Muscle layer of duodenum (tissue), 2 donors: ENCODE data around the gene OR13A1.
"Not testable (repeated sequence)": the region's sequence is repeated elsewhere in the genome, so short reads cannot be mapped to it uniquely, and the experiment has no call there.

Source experiments
- H3K27ac ChIP-seq: one replicate; pipeline ENCODE4 v1.7.0; 2013; ENCODE audit warnings: mild to moderate bottlenecking, low read length
- H3K27me3 ChIP-seq: one replicate; pipeline ENCODE4 v1.7.0; 2013; ENCODE audit warnings: low read depth, mild to moderate bottlenecking, control low read depth, low read length
- H3K36me3 ChIP-seq, 2 donors: one replicate each; pipeline ENCODE4 v1.7.0; 2013; ENCODE audit warnings: low read length in 2 of 2, control low read depth in 1 of 2, mild to moderate bottlenecking in 1 of 2; ENCODE audit not compliant: insufficient read depth in 2 of 2, control insufficient read depth in 1 of 2
- H3K4me1 ChIP-seq, 2 donors: one replicate each; pipeline ENCODE4 v1.7.0; 2013; ENCODE audit warnings: low read length in 2 of 2, mild to moderate bottlenecking in 2 of 2, control low read depth in 1 of 2, moderate library complexity in 1 of 2; ENCODE audit not compliant: insufficient read depth in 2 of 2, control insufficient read depth in 1 of 2
- H3K4me3 ChIP-seq, 2 donors: one replicate each; pipeline ENCODE4 v1.7.0; 2013; ENCODE audit warnings: low read length in 2 of 2, low read depth in 1 of 2, mild to moderate bottlenecking in 1 of 2
- H3K9me3 ChIP-seq, 2 donors: one replicate each; pipeline ENCODE4 v1.7.0; 2013; ENCODE audit warnings: low read length in 2 of 2, control low read depth in 1 of 2, mild to moderate bottlenecking in 1 of 2; ENCODE audit not compliant: control insufficient read depth in 1 of 2
- donor health status: healthy.

Gene OR13A1

GRCh38 chr10:45315508-45315907, at the start of gene OR13A1:
OR13A1 (minus strand) TSS chr10:45315608; CDS start chr10:45304422, 11,186 bp downstream.
- no peak within 1 kb of the TSS for H3K4me3 ChIP-seq
- H3K4me1 ChIP-seq, result no peaks in the 10 kb centered on the region
- no peaks in the 10 kb centered on the region for H3K36me3 ChIP-seq
- H3K27me3 ChIP-seq, result no peaks in the 10 kb centered on the region
- H3K9me3 ChIP-seq, result peaks cover 9 to 12% of the 10 kb centered on the region in 2 donors
- no peak within 1 kb of the TSS for H3K27ac ChIP-seq

- not testable (repeated sequence) for H3K27me3 ChIP-seq, H3K4me3 ChIP-seq, H3K9me3 ChIP-seq, H3K27ac ChIP-seq, H3K36me3 ChIP-seq, H3K4me1 ChIP-seq
These were observed 46.8 kb upstream of the OR13A1 start for GRCh38 chr10:45361983-45362799.

- H3K36me3 ChIP-seq, H3K4me3 ChIP-seq, H3K27me3 ChIP-seq, H3K27ac ChIP-seq, H3K9me3 ChIP-seq, H3K4me1 ChIP-seq: not testable (repeated sequence)
These were observed 43.6 kb upstream of the OR13A1 start for GRCh38 chr10:45358961-45359360.

- Histone ChIP-seq H3K27me3 (no peaks in the 10 kb centered on the region), H3K27ac (no peak overlapping the region), H3K4me1 (no peaks in the 10 kb centered on the region), H3K36me3 (no peaks in the 10 kb centered on the region), H3K4me3 (no peak overlapping the region), H3K9me3 (no peaks in the 10 kb centered on the region)
These were observed 40.1 kb upstream of the OR13A1 start for GRCh38 chr10:45355494-45355893.

- no peaks in the 10 kb centered on the region for H3K36me3 ChIP-seq
- H3K4me1 ChIP-seq, result no peaks in the 10 kb centered on the region
- H3K9me3 ChIP-seq, result no peaks in the 10 kb centered on the region
- no peak overlapping the region for H3K4me3 ChIP-seq
- no peak overlapping the region for H3K27ac ChIP-seq
- no peaks in the 10 kb centered on the region for H3K27me3 ChIP-seq
These were observed 38.9 kb upstream of the OR13A1 start for GRCh38 chr10:45354261-45354660.

GRCh38 chr10:45353186-45353585, 37.8 kb upstream of the OR13A1 start:
- H3K36me3 ChIP-seq, result no peaks in the 10 kb centered on the region
- H3K27me3 ChIP-seq, result no peaks in the 10 kb centered on the region
- H3K27ac ChIP-seq, result no peak overlapping the region
- no peak overlapping the region for H3K4me3 ChIP-seq
- H3K4me1 ChIP-seq, result no peaks in the 10 kb centered on the region
- no peaks in the 10 kb centered on the region for H3K9me3 ChIP-seq

GRCh38 chr10:45348196-45348765, 32.9 kb upstream of the OR13A1 start:
- H3K27me3 ChIP-seq, H3K36me3 ChIP-seq, H3K9me3 ChIP-seq, H3K4me3 ChIP-seq, H3K4me1 ChIP-seq, H3K27ac ChIP-seq: not testable (repeated sequence)

GRCh38 chr10:45347464-45347863, 32.1 kb upstream of the OR13A1 start:
- H3K4me3 ChIP-seq, H3K9me3 ChIP-seq, H3K36me3 ChIP-seq, H3K27me3 ChIP-seq, H3K27ac ChIP-seq, H3K4me1 ChIP-seq: not testable (repeated sequence)

- H3K36me3 ChIP-seq, H3K4me3 ChIP-seq, H3K27ac ChIP-seq, H3K27me3 ChIP-seq, H3K9me3 ChIP-seq, H3K4me1 ChIP-seq: not testable (repeated sequence)
These were observed 31.4 kb upstream of the OR13A1 start for GRCh38 chr10:45346652-45347335.

- H3K9me3 ChIP-seq, result peaks cover 0 to 11% of the 10 kb centered on the region in 2 donors
- not testable (repeated sequence) for H3K27ac ChIP-seq, H3K4me1 ChIP-seq, H3K27me3 ChIP-seq, H3K36me3 ChIP-seq, H3K4me3 ChIP-seq
These were observed 25.0 kb upstream of the OR13A1 start for GRCh38 chr10:45340420-45340819.

GRCh38 chr10:45339894-45340293, 24.5 kb upstream of the OR13A1 start:
- Histone ChIP-seq H3K4me1 (no peaks in the 10 kb centered on the region), H3K36me3 (no peaks in the 10 kb centered on the region), H3K4me3 (no peak overlapping the region), H3K27me3 (no peaks in the 10 kb centered on the region), H3K27ac (no peak overlapping the region), H3K9me3 (peaks cover 0 to 11% of the 10 kb centered on the region in 2 donors)
